Stimulated activated CD8-positive, alpha-beta memory T cell treated with anti-CD3 and anti-CD28 coated beads, Interleukin-2, amount 100 ng/mL, for 1 hour (primary cell): Measurements from ENCODE around the gene HOXC11.

Experiments
- DNase-seq, 2 donors: peaks; one replicate each; pipeline ENCODE4 v3.0.0-alpha.2; 2020; ENCODE audit warnings: low read depth in 2 of 2

Gene HOXC11

DNA sequence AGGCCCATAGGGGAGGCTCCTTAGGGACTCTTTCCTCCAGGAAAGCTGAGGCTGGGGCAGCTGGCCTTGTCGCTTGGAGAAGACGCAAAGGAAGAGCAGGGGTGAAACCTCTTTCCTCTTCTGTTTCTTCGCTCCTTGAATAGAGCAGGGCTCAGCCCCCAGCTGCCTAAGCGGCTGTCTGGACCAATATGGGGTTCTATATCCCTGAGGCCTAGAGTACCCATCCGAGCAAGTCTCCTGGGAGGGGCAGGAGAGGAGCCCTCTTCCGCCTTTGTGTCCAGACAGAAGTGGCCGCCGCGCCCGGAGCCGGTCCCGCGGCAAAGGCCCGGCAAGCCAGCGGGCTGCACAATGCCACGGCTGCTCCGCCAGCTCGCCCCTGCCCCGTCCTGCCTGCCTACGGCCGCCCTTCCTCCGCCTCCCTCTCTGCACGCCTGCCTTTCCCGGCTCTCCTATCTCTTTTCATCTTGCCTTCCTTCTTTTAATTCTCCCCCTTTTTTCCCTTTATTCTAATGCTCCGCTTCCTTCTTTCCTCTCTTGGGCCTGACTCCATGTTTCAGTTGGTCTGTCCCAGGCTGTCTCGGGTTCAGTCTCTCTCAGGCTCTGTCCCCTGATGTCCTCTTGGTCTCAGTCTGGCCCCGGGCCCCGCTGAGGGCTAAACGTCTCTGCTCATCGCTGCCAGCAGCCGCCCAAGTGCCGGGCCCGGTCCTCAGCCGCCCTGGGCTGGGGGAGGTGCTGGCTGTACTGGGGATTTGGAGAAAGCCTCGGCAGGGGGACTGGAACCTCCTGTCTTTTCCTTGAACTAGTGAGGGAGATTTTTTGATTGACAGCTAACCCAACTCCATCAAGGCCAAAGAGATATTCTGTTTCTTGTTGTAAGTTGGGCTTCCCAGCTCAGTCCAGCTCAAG lies 24.5 kb downstream of the HOXC11 start:
- DNase-seq: no peak

DNA sequence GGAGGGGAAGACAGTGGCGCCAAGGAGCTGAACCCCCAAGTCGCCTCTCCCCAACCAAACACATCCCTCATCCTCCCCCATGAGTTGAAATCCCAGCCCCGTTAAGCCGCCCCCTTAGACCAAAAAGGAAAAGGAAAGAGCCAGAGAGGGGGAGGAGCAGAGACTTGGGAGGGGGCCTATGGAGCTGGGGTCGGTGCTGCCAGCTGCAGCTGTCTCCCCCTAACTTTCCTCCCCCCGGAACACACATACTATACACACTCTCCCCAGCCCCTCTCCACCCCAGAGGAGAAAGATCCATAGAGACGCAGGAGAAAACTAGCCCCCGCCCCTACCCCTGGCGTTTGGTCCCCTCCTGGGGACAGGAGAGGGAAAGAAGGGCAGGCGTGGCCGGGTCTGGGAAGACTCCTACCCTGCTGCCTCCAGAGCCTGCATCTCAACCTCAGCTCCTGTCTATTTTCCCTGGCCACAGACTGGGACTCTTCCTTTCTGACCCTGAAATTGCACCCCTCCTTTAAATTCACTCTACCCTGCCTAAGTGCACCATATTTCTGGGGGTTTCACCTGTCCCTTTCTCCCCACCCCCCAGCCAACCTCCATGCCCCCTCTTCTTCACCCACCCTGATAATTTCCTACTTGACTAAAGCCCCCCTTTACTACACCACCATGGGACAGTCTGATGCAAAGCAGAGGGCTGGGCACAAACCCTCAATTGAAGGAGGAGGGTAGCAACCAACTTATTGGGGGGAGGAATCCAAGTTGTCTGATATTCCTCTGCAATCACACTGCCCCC lies 25.4 kb downstream of the HOXC11 start:
- no peak for DNase-seq

DNA sequence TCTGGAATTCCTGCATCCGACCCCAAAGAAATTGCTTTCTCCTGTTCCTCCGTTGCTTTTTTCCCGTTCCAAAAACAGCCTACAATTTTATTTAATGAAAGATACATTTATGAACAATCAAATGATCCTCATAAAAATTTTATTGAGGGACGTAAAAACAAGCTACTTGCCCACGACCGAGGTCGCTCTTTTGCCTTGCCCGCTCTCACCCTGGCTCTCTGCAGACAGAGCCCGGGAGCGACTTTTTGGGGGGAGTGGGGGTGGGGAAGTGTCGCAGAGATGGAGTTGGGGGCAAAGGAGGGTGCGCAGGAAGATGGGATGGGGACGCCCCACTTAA lies 25.9 kb downstream of the HOXC11 start:
- no peak for DNase-seq

DNA sequence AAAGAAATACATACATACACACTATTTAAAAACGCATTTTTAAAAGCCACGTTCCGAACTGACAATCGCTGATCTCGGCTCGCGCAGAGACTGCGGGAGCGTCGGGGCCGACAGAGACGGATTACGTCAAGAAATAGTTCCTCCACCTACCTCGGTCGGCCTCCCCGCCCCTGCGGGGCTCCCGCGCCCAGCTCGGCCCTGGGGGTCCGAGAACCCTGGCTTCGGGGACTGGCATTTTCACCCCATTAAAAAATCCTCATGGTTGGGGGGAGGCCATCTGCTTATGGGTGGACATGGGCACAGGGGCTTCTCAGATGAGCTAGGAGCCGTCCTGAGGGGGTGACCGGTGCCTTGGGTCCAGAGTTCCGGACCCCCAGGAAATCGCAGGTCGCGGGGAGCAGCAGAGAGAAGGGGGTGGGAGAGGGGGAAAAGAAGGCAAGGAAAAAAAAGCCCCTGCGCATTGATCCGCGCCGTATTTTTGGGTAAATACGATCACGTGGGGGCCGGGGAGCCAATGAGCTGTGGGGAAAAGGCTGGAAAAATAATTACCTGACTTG lies 26.7 kb downstream of the HOXC11 start:
- no peak for DNase-seq

DNA sequence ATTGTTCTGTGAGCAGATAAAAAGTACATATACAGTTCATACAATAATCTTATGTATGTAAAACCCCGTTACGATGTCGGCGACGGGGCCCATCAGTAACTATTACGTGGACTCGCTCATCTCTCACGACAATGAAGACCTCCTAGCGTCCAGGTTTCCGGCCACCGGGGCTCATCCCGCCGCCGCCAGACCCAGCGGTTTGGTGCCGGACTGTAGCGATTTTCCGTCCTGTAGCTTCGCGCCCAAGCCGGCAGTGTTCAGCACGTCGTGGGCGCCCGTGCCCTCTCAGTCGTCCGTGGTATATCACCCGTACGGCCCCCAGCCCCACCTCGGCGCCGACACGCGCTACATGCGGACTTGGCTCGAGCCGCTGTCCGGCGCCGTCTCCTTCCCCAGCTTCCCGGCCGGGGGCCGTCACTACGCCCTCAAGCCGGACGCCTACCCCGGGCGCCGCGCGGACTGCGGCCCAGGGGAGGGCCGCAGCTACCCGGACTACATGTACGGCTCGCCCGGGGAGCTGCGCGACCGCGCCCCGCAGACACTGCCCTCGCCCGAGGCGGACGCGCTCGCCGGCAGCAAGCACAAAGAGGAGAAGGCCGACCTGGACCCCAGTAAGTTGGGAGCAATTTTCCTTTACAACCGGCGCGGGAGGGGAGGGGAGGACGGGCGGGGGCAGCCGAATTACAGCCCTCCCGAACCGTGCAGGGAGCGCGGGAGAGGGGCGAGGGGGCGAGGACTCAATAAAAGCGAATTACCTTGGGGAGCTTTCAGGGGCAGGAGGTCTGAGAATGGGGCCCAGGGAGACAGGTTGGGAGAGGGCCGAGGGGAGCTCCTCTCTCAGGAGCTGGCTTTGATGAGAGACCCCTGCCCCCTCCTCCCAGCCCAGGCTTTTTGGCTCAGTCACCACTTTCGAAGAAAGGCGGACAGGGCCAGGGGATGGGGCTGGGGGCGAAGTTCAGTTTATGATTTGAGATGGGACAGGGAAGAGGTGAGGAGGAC lies 27.5 kb downstream of the HOXC11 start, which contains the start of gene HOXC9:
TSS of gene HOXC9 (plus strand) at position 46 of the 999 bp plus-strand sequence. CDS start at position 74, 28 bp downstream.
- DNase-seq: no peak

DNA sequence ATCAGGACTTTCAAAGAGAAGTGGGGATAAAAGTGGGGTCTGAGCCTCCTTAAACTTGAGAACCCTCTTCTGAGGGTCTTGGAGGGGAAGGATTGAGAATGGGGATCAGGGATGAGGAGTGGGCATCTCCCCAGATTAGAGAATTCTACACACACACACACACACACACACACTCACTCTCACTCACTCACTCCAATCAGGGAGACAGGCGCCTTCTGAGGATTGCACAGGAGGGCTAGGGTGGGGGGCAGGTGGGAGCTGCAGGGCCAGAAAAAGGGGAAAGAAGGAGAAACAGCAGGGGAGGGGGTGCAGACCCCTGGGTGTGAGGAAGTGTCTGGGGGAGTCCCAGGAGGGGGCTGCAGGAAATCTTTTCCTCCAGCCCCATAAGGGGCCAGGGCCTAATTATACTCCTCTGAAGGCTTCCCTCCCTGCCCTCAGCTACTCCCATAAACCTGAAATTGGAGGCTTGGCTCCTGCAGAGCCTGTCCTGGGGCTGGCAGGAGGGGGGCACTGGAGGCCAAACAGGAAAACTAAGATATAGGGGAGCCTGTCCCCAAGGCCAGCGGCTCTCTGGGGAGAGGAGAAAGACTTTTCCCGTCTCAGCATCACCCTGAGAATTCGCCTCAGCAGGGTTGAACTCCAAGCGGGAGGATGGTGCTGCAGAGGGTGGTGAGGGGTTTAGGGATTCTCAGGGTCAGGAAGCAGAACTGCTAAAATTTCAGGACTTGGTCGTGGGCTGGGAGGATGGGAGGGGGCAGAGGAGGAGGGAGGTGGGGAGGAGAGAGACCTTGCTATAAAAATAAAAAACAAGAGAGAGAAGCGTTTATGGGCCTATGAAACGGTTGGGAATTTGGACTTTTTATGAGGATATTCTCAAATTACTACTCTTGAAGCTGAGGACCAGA lies 28.6 kb downstream of the HOXC11 start:
- DNase-seq: no peak

DNA sequence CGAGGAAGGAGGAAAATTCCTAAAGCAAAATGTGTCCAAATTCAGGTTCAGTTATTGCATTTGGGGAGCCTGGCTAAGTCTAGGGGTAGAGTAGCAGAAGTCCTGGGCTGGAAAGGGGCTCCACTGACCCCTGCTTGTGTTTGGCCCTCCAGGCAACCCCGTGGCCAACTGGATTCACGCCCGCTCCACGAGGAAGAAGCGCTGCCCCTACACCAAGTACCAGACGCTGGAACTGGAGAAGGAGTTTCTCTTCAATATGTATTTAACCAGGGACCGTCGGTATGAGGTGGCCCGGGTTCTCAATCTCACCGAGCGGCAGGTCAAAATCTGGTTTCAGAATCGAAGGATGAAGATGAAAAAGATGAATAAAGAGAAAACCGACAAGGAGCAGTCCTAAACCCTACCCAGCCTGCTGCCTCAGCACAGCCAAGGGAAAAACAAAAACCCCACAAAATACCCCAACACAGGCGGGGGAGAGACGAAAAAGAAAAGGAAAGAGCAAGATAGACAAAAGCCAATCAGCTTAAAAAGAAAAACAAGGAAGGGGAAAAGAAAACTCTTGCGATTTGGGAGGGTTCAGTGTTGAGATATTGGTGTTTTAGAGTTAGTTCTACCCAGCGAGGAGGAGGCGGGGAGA lies 29.5 kb downstream of the HOXC11 start:
- no peak for DNase-seq

DNA sequence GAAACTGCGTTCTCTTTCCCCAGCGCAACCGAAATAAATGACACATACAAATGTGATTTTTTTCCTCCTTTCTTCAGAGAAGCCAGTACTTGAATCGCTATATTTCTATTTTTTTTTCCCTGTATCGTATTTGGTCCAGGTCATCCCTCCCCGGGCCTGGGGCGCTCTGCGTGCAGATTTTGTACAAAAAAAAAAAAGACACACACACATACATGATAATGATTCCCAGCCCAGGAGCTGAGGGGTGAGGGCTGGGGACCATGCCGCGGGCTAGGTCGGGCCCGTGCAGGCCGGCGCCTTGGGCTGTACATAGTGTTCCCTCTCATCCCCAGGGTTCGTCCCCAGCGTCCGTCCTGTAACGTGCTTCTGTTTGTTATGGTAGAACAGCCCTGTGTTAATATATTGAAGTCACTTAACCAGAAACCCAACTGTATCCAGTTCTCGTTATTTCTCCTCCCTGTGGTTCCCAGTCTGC lies 30.0 kb downstream of the HOXC11 start:
- no peak for DNase-seq

DNA sequence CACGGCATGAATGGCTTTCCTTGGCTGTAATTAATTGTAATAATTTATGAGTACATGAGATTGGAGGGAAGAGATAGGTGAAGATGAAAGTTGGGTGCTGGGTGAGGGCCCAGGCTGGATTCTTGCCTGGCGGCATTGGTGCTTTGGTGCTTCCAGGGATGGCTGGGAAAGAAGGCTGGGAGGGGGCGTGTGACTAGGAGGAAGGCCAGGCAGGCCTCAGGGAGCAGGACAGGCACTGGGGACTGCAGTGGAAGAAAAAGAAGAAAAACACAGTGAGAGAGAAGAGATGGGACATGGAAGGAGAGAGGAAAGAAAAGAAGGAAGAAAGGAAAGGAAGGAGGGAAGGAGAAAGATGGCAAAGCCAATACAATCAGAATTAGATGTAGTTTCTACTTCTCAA lies 30.7 kb downstream of the HOXC11 start:
- no peak for DNase-seq

DNA sequence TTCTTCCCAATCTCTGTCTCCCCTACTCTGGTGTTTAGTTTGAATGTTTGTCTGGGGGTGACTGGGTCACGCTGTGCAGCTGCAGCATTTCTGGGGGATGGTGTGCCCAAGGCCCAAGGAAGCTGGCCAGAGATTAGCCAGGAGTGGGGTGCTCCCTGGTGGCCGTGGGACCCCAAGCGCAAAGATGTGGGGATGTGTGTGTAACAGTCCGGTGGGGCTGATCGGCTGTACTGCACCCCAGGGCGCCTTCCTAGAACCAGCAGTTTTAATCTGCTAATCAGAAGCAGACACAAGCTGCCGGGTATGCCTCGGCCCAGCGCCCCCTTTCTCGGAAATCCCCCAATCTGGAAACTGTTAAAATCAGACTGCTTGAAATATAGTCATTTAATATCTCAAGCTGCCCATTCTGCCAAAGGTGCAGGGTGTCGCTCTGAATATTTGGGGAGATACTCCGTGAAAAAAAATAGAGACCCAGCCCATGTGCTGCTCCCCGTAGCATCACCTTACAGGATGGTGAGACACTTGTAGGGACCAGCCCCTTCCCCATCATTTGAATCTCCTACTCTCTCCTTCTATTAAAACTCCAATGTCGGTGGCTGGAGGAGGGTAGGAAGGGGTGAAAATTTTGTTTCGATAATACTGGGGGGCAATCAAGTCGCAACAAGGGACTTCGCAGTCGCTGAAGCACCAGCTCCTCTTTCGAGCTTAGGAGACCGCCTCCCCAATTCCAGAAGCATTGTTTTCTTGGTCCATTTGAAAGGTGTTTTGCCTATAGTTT lies 31.3 kb downstream of the HOXC11 start:
- no peak for DNase-seq

DNA sequence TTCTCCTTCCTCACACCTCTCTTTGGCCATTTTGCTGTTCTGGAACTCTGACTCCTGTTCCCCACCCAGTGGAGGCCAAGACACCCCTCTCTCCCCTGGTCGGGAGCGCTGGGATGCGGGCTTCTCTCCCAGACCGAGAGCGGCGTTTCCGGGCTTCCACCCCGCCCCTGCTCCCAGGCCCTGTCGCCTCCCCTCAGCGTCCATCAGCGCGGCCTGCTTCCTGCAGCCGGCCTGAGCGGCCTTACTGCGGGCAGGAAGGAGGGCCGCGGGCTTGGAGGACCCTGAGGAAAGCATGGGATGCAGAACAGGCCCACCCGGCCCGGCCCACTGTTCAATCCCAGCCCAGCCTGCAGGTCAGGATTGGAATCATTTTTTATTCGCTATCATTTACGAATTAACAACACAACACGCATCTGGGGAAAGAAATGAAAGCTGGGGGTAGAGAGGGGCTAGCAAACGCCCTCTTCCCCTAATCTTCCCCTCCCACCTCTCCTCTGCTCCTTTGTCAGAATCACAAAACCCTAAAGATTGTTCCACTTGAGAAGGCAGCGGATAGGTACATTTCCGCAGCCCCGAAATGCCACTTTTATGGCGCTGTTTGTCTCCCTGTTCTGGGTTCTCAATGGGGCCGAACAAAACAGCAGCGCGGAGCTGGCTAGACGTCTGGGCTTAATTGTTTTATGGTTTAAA lies 32.1 kb downstream of the HOXC11 start:
- no peak for DNase-seq

DNA sequence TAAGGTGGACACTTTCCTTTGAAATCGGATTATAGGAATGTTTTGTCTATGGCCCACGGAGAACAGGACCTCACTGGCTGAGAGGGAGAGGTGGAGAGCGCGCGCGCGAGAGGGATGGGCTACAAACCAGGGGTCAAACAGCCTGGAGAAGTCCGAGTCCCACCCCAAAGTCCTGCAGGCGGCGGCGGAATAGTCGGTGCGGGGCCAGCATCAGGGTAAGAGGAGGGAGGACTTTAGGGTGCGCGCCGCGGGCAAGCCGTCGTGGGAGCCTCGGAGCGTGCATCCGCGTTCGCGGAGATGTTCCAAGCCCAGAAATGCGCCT lies 32.6 kb downstream of the HOXC11 start:
- DNase-seq: no peak

DNA sequence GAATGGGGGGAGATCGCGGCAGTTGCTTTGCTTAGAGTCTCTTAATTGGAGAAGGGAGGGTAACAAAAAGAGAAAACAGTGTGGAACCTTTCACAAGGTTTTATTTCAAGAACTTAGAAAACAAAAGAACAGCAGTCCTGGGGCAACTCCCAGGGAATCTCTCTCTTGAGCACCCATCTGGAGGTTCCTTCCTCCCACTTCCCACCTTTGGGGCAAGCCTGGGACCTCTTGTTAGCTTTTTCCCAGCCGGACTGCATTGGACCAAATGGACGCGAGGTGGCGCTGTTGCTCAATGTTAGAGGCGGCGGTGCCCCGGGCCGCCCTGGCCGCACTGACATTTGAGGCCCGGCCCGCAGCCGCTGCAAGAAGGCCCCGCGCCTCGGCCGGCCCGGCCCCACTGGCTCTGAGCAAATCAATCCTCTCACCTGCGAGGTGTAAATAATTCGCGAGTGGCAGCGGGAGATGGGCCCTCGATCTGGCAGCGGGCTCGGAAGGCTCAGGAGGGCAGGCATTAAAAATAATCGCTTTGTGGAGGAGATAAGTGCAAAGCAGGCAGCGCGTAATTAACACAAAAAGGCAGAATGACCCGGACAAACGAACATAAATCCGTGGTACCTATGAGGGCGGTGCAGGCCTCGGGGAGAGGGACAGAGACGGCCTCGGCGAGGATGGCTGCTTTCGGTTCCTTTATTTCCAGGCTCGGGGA lies 33.1 kb downstream of the HOXC11 start:
- DNase-seq: peak; percentile 69 to 75

DNA sequence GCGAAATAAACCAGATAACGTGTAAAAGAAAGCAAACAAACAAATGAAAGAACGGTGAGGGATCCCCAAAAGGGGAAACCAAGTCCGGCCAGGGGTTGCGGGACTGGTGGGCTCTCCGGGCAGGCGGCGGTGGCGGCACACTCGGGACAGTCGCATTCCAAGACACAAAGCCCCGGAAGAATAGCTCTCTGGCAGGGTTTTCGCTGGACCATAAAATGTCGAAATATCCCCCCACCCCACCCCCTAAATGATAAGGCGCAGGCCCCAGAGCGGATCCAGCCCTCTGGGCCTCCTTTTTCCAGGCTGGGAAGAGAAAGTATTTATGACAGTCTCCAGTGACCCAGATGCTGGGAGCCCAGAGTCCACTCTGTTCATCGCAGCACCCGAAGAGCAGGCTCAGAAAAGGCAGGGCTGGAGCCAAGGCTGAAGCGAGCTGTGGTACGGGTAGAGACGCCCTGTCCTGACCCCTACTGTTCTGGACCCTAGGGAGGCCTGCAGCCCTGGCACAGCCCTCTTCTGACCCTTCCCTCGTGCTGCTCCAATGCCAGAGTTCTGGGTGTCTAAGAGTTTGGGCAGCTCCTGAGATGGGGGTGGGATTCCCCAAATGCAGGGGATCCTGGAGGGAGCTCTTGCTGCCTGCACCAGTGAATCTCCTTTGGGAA lies 33.8 kb downstream of the HOXC11 start:
- no peak for DNase-seq

DNA sequence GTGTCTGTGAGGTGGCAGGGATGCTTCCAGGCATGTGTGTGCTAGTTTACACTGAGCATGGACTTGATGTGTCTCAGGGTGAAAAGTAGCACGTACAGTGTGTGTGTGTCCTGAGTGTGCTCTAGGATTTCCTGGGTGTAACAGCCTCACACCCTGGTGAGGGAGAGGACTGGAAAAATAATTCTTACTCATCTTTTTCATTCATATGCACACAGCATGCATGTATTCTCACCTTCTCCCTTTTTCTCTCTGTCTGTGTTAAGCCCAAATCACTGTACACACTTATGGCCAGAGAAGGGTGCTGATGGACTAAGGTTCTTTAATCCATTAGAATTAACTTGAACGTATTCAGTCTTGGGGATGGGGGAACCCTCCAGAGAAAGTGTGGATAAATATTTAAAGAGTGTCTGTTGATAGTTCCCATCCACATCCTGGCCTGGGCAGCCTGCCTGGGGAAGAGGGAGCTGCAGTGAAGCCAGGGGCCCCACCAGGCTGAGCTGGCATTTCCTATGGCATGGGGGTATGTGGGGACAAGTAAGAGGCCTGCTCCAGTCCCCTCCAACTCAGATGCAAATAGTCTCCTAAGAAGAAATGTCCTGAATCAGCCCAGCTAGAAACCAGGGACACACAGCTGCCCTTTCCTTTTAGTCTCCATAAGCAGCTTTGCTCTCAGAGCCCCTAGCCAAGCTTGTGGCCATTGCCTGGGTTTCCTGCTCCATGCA lies 34.8 kb downstream of the HOXC11 start:
- DNase-seq: no peak

DNA sequence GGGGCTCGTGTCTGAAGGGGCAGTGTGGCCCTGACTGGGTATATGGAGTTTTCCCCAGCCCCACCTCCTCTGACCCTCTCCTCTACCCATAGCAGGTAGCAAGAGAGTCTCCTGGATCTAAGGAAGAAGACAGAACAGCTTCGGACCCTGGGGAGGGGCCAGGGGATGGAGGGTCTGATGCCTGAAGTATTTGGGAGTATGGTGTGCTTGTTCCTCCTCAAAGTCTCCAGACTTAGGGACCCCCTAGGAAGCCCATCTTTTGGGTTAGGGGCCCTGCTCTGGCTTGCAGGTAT lies 35.3 kb downstream of the HOXC11 start:
- no peak for DNase-seq
